Panc1 (cell line): ENCODE measurements around the gene USP31. TPM values are rescaled to one million over a fixed set of nuclear protein-coding genes. Genes with fewer than 3 reads are reported as not detected.

Source experiments
- ATAC-seq: fragments of 200-7000 bp; cut with Tn5 transposase; 2 replicates; pipeline ENCODE4 v1.9.1; 2020; ENCODE audit warnings: mild to moderate bottlenecking, moderate library complexity
- BruUV-seq: library from RNA; stranded (reverse); fragments of 400-500 nt; replicated peaks from 2 replicates; lab custom pipeline; 2021; lab: Mats Ljungman, UMichigan
- CTCF ChIA-PET: fragments of 300-600 bp; sonication (Branson Sonifier 250); formaldehyde crosslinking; loops from one replicate; lab custom pipeline; 2022; ENCODE audit warnings: antibody characterized with exemption; lab: Charles Lee
- POLR2A ChIA-PET: fragments of 300-600 bp; sonication (Branson Sonifier 250); formaldehyde crosslinking; loops from one replicate; lab custom pipeline; 2022; ENCODE audit warnings: antibody characterized with exemption; lab: Charles Lee
- DNase-seq: peaks from one replicate; pipeline ENCODE4 v3.0.0-alpha.2; 2010; ENCODE audit warnings: low read depth, low spot score
- H3K27ac ChIP-seq: 2 replicates; pipeline ENCODE4 v1.5.1; 2011; ENCODE audit warnings: mild to moderate bottlenecking, low read length, inconsistent platforms
- H3K27me3 ChIP-seq: fragments of 200-500 bp; sonication (Bioruptor generic); 2 replicates; pipeline ENCODE4 v1.6.0; 2014; ENCODE audit warnings: low read length, inconsistent platforms; ENCODE audit not compliant: control insufficient read depth, insufficient read depth
- H3K36me3 ChIP-seq: fragments of 200-500 bp; sonication (Bioruptor generic); 2 replicates; pipeline ENCODE4 v1.5.1; 2014; ENCODE audit warnings: inconsistent platforms, mild to moderate bottlenecking, low read length, moderate library complexity; ENCODE audit not compliant: control insufficient read depth, insufficient read depth
- H3K4me1 ChIP-seq: 2 replicates; pipeline ENCODE4 v1.5.1; 2011; ENCODE audit warnings: inconsistent platforms, mild to moderate bottlenecking, low read length, moderate library complexity; ENCODE audit not compliant: control insufficient read depth, insufficient read depth
- H3K4me3 ChIP-seq, 2 experiments: 2 replicates each; pipeline ENCODE4 v1.5.1; 2011 to 2012; ENCODE audit warnings: low read depth in 2 of 2, low read length in 2 of 2, mild to moderate bottlenecking in 2 of 2, inconsistent platforms in 1 of 2, moderate library complexity in 1 of 2
- H3K9me3 ChIP-seq: fragments of 200-500 bp; sonication (Bioruptor generic); 2 replicates; pipeline ENCODE4 v1.5.1; 2014; ENCODE audit warnings: low read depth, mild to moderate bottlenecking, inconsistent platforms, low read length, moderate library complexity; ENCODE audit not compliant: control insufficient read depth, insufficient read depth
- POLR2AphosphoS5 ChIP-seq: IDR thresholded peaks from 2 replicates; pipeline ENCODE4 v1.6.1; 2012; ENCODE audit warnings: mild to moderate bottlenecking, low read depth, low read length, moderate library complexity
- SIN3A ChIP-seq: IDR thresholded peaks from 2 replicates; pipeline ENCODE4 v1.6.1; 2012; ENCODE audit warnings: low read depth, mild to moderate bottlenecking, low read length, moderate library complexity, borderline replicate concordance; ENCODE audit not compliant: insufficient read depth
- TCF7L2 ChIP-seq: IDR thresholded peaks from 2 replicates; pipeline ENCODE4 v1.6.1; 2011; ENCODE audit warnings: mild to moderate bottlenecking, low read depth, low read length, inconsistent platforms
- in situ Hi-C: cut with HindIII; loops from 2 replicates; pipeline ENCODE4 v1.10.0; 2016; ENCODE audit warnings: low sequenced_read_pairs, low pct_unique_long_range_greater_than_20kb
- intact Hi-C: fragments of 100-400 bp; cut with micrococcal nuclease; formaldehyde crosslinking; loops from one replicate; pipeline ENCODE4 v1.10.0; 2022; ENCODE audit not compliant: unreplicated experiment
- total RNA-seq: library from RNA; stranded (reverse); gene quantifications from one replicate; pipeline ENCODE4 v1.2.1, GENCODE V29; 2021; ENCODE audit not compliant: unreplicated experiment
- TF ChIP-seq, protein P1 (sequence below): fragments of 450-650 bp; IDR thresholded peaks from 2 replicates; pipeline ENCODE4 v1.5.1; 2017; ENCODE audit warnings: mild to moderate bottlenecking
- TF ChIP-seq, protein P2 (sequence below), 2 experiments: IDR thresholded peaks; 2 replicates each; pipeline ENCODE4 v1.6.1; 2011 to 2012; ENCODE audit warnings: low read depth in 2 of 2, control low read depth in 1 of 2, low read length in 1 of 2, mild to moderate bottlenecking in 1 of 2, moderate library complexity in 1 of 2; ENCODE audit not compliant: insufficient read depth in 1 of 2

The USP31 gene
- total RNA-seq, 1 experiment from 2014 or later = 27.2 TPM

DNA sequence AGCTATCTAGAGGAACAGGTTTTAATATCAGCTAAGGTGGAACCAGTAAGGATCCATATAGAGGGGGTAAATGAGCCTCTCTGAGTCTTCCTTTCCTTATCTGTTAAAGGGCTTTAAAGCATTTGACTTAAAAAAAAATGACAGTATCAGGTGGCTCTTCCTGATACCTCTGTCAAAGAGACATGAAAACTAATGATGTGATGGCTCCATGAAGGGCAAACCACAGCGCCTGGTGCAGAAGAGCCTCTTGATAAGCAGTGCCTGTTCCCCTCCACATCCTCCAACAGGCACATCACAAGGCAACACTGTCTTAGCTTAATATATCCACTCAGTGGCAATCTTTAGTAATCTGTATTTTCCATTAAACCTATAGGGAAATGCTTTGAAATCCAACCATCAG, 68.9 kb downstream of the USP31 start:
- Histone ChIP-seq H3K4me3 (no peak overlapping the region), H3K27ac (no peak overlapping the region), H3K36me3 (peaks cover 8% of the 10 kb centered on the region), H3K4me1 (no peaks in the 10 kb centered on the region), H3K27me3 (no peaks in the 10 kb centered on the region), H3K9me3 (no peaks in the 10 kb centered on the region)
- ChIA-PET POLR2A (no interaction called here), CTCF (no interaction called here)
- in situ Hi-C loops = no loop called here
- no peak for DNase-seq
- intact Hi-C loops = no loop called here
- no TSS peak for BruUV-seq
- ATAC-seq = no peak
- TF ChIP-seq SIN3A (no peak), POLR2AphosphoS5 (no peak), TCF7L2 (no peak)
- TF ChIP-seq, protein P1, sequence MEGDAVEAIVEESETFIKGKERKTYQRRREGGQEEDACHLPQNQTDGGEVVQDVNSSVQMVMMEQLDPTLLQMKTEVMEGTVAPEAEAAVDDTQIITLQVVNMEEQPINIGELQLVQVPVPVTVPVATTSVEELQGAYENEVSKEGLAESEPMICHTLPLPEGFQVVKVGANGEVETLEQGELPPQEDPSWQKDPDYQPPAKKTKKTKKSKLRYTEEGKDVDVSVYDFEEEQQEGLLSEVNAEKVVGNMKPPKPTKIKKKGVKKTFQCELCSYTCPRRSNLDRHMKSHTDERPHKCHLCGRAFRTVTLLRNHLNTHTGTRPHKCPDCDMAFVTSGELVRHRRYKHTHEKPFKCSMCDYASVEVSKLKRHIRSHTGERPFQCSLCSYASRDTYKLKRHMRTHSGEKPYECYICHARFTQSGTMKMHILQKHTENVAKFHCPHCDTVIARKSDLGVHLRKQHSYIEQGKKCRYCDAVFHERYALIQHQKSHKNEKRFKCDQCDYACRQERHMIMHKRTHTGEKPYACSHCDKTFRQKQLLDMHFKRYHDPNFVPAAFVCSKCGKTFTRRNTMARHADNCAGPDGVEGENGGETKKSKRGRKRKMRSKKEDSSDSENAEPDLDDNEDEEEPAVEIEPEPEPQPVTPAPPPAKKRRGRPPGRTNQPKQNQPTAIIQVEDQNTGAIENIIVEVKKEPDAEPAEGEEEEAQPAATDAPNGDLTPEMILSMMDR = no peak
- TF ChIP-seq, protein P2, sequence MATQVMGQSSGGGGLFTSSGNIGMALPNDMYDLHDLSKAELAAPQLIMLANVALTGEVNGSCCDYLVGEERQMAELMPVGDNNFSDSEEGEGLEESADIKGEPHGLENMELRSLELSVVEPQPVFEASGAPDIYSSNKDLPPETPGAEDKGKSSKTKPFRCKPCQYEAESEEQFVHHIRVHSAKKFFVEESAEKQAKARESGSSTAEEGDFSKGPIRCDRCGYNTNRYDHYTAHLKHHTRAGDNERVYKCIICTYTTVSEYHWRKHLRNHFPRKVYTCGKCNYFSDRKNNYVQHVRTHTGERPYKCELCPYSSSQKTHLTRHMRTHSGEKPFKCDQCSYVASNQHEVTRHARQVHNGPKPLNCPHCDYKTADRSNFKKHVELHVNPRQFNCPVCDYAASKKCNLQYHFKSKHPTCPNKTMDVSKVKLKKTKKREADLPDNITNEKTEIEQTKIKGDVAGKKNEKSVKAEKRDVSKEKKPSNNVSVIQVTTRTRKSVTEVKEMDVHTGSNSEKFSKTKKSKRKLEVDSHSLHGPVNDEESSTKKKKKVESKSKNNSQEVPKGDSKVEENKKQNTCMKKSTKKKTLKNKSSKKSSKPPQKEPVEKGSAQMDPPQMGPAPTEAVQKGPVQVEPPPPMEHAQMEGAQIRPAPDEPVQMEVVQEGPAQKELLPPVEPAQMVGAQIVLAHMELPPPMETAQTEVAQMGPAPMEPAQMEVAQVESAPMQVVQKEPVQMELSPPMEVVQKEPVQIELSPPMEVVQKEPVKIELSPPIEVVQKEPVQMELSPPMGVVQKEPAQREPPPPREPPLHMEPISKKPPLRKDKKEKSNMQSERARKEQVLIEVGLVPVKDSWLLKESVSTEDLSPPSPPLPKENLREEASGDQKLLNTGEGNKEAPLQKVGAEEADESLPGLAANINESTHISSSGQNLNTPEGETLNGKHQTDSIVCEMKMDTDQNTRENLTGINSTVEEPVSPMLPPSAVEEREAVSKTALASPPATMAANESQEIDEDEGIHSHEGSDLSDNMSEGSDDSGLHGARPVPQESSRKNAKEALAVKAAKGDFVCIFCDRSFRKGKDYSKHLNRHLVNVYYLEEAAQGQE (IDR thresholded peaks at IDR 0.05; ENCODE audit: insufficient read depth in 1 of 2, low read depth in 2 of 2, low read length in 1 of 2) = no peak

DNA sequence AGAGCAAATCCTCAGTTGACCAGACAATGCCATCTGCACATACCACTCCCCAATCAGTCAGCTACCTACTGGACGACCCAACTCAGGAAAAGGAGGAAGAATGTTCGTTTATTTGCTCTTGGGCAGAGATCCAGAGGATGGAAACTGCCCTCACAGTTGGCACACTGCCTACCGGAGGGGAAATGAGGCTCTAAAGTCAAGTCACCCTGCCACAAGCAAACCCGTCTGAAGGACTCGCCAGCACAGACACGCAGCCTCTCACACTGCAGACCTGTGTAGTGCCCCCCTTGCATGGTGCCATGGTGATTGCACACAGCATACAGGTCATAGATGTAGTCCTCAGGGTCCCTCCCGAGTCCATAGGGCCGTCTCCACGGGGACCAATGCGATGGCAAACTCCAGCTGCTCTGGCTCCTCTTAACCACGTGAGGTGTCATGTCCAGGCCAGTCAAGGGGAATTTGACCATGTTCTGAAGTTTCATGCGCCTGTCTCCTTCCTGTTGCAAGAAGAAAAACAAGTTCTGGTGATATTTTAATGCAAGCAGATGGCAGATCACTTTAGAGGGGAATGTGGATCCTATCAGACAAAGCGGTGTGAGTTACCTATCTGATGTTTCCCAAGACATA, 69.5 kb downstream of the USP31 start:
- BruUV-seq = no TSS peak
- Histone ChIP-seq H3K4me3 (no peak overlapping the region), H3K27ac (no peak overlapping the region), H3K4me1 (no peaks in the 10 kb centered on the region), H3K27me3 (no peaks in the 10 kb centered on the region), H3K36me3 (peaks cover 4% of the 10 kb centered on the region), H3K9me3 (no peaks in the 10 kb centered on the region)
- TF ChIP-seq, protein P2 (IDR thresholded peaks at IDR 0.05; ENCODE audit: insufficient read depth in 1 of 2, low read depth in 2 of 2, low read length in 1 of 2) = no peak
- TF ChIP-seq POLR2AphosphoS5 = no peak
- TF ChIP-seq TCF7L2 = no peak
- TF ChIP-seq, protein P1 = no peak
- no peak for TF ChIP-seq SIN3A
- intact Hi-C loops = no loop called here
- no peak for DNase-seq
- ATAC-seq = no peak
- CTCF ChIA-PET = no interaction called here
- in situ Hi-C loops = no loop called here
- POLR2A ChIA-PET = no interaction called here
